SK-N-SH treated with all-trans-retinoic acid at 6 μM for 48 hours (cell line): ENCODE data around the gene ULK4.

Source experiments
- ATAC-seq: fragments of 200-7000 bp; cut with Tn5 transposase; 3 replicates; pipeline ENCODE4 v1.9.1; 2020; ENCODE audit warnings: mild to moderate bottlenecking, moderate library complexity
- ARNTL ChIP-seq: fragments of 450-650 bp; formaldehyde crosslinking; IDR thresholded peaks from 2 replicates; pipeline ENCODE4 v1.5.0; 2020; ENCODE audit warnings: low read depth, mild to moderate bottlenecking, moderate library complexity, borderline replicate concordance
- BACH2 ChIP-seq: fragments of 250-450 bp; sonication (Bioruptor Pico); IDR thresholded peaks from 2 replicates; pipeline ENCODE4 v1.9.0; 2021; ENCODE audit warnings: mild to moderate bottlenecking, borderline replicate concordance
- CSDC2 ChIP-seq: fragments of 250-450 bp; sonication (Bioruptor Pico); IDR thresholded peaks from 2 replicates; pipeline ENCODE4 v1.5.0; 2020; ENCODE audit warnings: mild to moderate bottlenecking, moderate library complexity
- ESRRG ChIP-seq: fragments of 250-450 bp; sonication (Bioruptor Pico); IDR thresholded peaks from 2 replicates; pipeline ENCODE4 v1.6.1; 2021; ENCODE audit warnings: mild to moderate bottlenecking
- GLIS3 ChIP-seq: fragments of 250-450 bp; sonication (Bioruptor Pico); IDR thresholded peaks from 2 replicates; pipeline ENCODE4 v1.5.0; 2020; ENCODE audit warnings: mild to moderate bottlenecking, moderate library complexity
- ISL1 ChIP-seq: fragments of 250-450 bp; sonication (Bioruptor Pico); IDR thresholded peaks from 2 replicates; pipeline ENCODE4 v2.1.2; 2022; ENCODE audit warnings: mild to moderate bottlenecking, moderate library complexity
- OSR1 ChIP-seq: fragments of 250-450 bp; sonication (Bioruptor Pico); IDR thresholded peaks from 2 replicates; pipeline ENCODE4 v1.8.0; 2022; ENCODE audit warnings: moderate library complexity, mild to moderate bottlenecking, inconsistent platforms
- PPARA ChIP-seq: fragments of 250-450 bp; sonication (Bioruptor Pico); IDR thresholded peaks from 2 replicates; pipeline ENCODE4 v1.5.0; 2020; ENCODE audit warnings: mild to moderate bottlenecking, borderline replicate concordance
- RARB ChIP-seq: fragments of 250-450 bp; sonication (Bioruptor Pico); IDR thresholded peaks from 2 replicates; pipeline ENCODE4 v1.8.0; 2021; ENCODE audit warnings: mild to moderate bottlenecking, moderate library complexity
- SNAI2 ChIP-seq: fragments of 250-450 bp; sonication (Bioruptor Pico); IDR thresholded peaks from 2 replicates; pipeline ENCODE4 v1.5.0; 2020; ENCODE audit warnings: mild to moderate bottlenecking, moderate library complexity
- TCF4 ChIP-seq: fragments of 250-450 bp; sonication (Bioruptor Pico); IDR thresholded peaks from 2 replicates; pipeline ENCODE4 v1.8.0; 2021; ENCODE audit warnings: mild to moderate bottlenecking, moderate library complexity, borderline replicate concordance
- TOX ChIP-seq: fragments of 250-450 bp; sonication (Bioruptor Pico); IDR thresholded peaks from 2 replicates; pipeline ENCODE4 v1.8.0; 2021; ENCODE audit warnings: mild to moderate bottlenecking, moderate library complexity, borderline replicate concordance
- ZC3H10 ChIP-seq: fragments of 250-450 bp; sonication (Bioruptor Pico); IDR thresholded peaks from 2 replicates; pipeline ENCODE4 v1.5.1; 2021; ENCODE audit warnings: mild to moderate bottlenecking, moderate library complexity
- ZFP3 ChIP-seq: fragments of 250-450 bp; sonication (Bioruptor Pico); IDR thresholded peaks from 2 replicates; pipeline ENCODE4 v1.5.0; 2020; ENCODE audit warnings: mild to moderate bottlenecking, moderate library complexity
- ZFP30 ChIP-seq: fragments of 450-650 bp; formaldehyde crosslinking; IDR thresholded peaks from 2 replicates; pipeline ENCODE4 v1.5.0; 2022; ENCODE audit warnings: mild to moderate bottlenecking, moderate library complexity
- ZNF565 ChIP-seq: fragments of 450-650 bp; formaldehyde crosslinking; conservative IDR thresholded peaks from 2 replicates; pipeline ENCODE4 v1.5.0; 2020; ENCODE audit warnings: low read depth, mild to moderate bottlenecking, moderate library complexity
- ZNF70 ChIP-seq: fragments of 450-650 bp; formaldehyde crosslinking; IDR thresholded peaks from 2 replicates; pipeline ENCODE4 v1.5.0; 2020; ENCODE audit warnings: mild to moderate bottlenecking, moderate library complexity
- TF ChIP-seq, protein P1 (sequence below): fragments of 250-450 bp; sonication (Bioruptor Pico); IDR thresholded peaks from 2 replicates; pipeline ENCODE4 v1.5.1; 2021; ENCODE audit warnings: mild to moderate bottlenecking, moderate library complexity
- TF ChIP-seq, protein P2 (sequence below): fragments of 250-450 bp; sonication (Bioruptor Pico); IDR thresholded peaks from 2 replicates; pipeline ENCODE4 v1.8.0; 2020; ENCODE audit warnings: mild to moderate bottlenecking, moderate library complexity, borderline replicate concordance
- TF ChIP-seq, protein P3 (sequence below): fragments of 250-450 bp; sonication (Bioruptor Pico); IDR thresholded peaks from 2 replicates; pipeline ENCODE4 v1.8.0; 2021; ENCODE audit warnings: low read depth, mild to moderate bottlenecking, moderate library complexity, borderline replicate concordance
- TF ChIP-seq, protein P4 (sequence below): fragments of 250-450 bp; sonication (Bioruptor Pico); IDR thresholded peaks from 2 replicates; pipeline ENCODE4 v1.5.0; 2020; ENCODE audit warnings: mild to moderate bottlenecking, moderate library complexity

The ULK4 gene

DNA sequence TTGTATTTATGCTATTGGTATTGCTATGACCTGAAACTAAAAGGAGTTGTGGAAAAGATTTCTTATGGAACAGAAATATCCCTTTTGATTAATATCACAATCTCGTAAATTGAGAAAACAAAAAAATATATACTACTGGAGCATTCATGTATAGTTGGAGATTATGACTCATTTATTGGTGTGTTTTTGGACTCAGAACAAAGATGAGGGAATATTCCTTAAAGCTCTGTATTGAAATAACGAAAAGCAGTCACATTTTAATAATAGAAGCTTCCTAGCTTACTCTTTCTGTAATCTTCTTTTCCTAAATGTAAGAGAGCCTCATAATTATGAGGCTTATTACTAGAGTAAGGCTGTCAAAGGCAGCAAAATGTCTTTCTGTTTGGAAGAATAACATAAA, 748.3 kb downstream of the ULK4 start:
- no peak for ATAC-seq
- TF ChIP-seq, protein P1, sequence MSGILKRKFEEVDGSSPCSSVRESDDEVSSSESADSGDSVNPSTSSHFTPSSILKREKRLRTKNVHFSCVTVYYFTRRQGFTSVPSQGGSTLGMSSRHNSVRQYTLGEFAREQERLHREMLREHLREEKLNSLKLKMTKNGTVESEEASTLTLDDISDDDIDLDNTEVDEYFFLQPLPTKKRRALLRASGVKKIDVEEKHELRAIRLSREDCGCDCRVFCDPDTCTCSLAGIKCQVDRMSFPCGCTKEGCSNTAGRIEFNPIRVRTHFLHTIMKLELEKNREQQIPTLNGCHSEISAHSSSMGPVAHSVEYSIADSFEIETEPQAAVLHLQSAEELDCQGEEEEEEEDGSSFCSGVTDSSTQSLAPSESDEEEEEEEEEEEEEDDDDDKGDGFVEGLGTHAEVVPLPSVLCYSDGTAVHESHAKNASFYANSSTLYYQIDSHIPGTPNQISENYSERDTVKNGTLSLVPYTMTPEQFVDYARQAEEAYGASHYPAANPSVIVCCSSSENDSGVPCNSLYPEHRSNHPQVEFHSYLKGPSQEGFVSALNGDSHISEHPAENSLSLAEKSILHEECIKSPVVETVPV (CRISPR knock-in tag): no peak
- no peak for TF ChIP-seq ZNF70
- TF ChIP-seq, protein P2, sequence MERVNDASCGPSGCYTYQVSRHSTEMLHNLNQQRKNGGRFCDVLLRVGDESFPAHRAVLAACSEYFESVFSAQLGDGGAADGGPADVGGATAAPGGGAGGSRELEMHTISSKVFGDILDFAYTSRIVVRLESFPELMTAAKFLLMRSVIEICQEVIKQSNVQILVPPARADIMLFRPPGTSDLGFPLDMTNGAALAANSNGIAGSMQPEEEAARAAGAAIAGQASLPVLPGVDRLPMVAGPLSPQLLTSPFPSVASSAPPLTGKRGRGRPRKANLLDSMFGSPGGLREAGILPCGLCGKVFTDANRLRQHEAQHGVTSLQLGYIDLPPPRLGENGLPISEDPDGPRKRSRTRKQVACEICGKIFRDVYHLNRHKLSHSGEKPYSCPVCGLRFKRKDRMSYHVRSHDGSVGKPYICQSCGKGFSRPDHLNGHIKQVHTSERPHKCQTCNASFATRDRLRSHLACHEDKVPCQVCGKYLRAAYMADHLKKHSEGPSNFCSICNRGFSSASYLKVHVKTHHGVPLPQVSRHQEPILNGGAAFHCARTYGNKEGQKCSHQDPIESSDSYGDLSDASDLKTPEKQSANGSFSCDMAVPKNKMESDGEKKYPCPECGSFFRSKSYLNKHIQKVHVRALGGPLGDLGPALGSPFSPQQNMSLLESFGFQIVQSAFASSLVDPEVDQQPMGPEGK: no peak
- TF ChIP-seq ZC3H10: no peak
- no peak for TF ChIP-seq GLIS3 (CRISPR knock-in tag)
- TF ChIP-seq ZFP3 (CRISPR knock-in tag): no peak
- no peak for TF ChIP-seq TOX (CRISPR knock-in tag)
- no peak for TF ChIP-seq ZFP30 (CRISPR knock-in tag)
- no peak for TF ChIP-seq CSDC2 (CRISPR knock-in tag)
- TF ChIP-seq ISL1 (CRISPR knock-in tag): no peak
- TF ChIP-seq PPARA: no peak
- TF ChIP-seq ZNF565 (CRISPR knock-in tag): no peak
- TF ChIP-seq, protein P3, sequence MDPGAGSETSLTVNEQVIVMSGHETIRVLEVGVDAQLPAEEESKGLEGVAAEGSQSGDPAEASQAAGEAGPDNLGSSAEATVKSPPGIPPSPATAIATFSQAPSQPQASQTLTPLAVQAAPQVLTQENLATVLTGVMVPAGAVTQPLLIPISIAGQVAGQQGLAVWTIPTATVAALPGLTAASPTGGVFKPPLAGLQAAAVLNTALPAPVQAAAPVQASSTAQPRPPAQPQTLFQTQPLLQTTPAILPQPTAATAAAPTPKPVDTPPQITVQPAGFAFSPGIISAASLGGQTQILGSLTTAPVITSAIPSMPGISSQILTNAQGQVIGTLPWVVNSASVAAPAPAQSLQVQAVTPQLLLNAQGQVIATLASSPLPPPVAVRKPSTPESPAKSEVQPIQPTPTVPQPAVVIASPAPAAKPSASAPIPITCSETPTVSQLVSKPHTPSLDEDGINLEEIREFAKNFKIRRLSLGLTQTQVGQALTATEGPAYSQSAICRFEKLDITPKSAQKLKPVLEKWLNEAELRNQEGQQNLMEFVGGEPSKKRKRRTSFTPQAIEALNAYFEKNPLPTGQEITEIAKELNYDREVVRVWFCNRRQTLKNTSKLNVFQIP (CRISPR knock-in tag): no peak
- TF ChIP-seq ESRRG: no peak
- no peak for TF ChIP-seq OSR1
- TF ChIP-seq RARB: no peak
- no peak for TF ChIP-seq ARNTL (CRISPR knock-in tag)
- TF ChIP-seq BACH2 (CRISPR knock-in tag): no peak
- TF ChIP-seq, all 23 proteins: peak for 0

DNA sequence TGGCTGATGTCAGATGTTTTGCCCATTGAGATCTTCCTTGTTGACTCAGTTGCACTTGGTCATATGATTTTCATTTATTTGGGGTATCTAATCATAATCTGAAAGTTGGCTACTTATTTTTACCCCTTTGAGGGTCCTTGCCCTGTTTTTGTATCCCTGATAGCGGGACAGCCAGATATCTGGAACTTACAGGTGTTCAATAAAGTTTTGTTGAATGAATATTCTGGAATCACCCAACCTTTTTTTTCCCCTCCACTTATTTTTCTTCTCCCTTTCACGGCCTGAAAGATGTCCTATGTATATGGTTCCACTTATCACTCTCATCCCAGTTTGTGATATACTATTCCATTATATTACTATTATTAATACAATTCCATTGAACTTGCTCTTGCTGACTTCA, 749.8 kb downstream of the ULK4 start:
- no peak for TF ChIP-seq ZC3H10
- no peak for TF ChIP-seq ISL1 (CRISPR knock-in tag)
- no peak for TF ChIP-seq SNAI2 (CRISPR knock-in tag)
- TF ChIP-seq ESRRG: no peak
- TF ChIP-seq TCF4: no peak
- TF ChIP-seq GLIS3 (CRISPR knock-in tag): no peak
- TF ChIP-seq RARB: no peak
- TF ChIP-seq ZFP30 (CRISPR knock-in tag): no peak
- TF ChIP-seq ZNF565 (CRISPR knock-in tag): no peak
- TF ChIP-seq, protein P4, sequence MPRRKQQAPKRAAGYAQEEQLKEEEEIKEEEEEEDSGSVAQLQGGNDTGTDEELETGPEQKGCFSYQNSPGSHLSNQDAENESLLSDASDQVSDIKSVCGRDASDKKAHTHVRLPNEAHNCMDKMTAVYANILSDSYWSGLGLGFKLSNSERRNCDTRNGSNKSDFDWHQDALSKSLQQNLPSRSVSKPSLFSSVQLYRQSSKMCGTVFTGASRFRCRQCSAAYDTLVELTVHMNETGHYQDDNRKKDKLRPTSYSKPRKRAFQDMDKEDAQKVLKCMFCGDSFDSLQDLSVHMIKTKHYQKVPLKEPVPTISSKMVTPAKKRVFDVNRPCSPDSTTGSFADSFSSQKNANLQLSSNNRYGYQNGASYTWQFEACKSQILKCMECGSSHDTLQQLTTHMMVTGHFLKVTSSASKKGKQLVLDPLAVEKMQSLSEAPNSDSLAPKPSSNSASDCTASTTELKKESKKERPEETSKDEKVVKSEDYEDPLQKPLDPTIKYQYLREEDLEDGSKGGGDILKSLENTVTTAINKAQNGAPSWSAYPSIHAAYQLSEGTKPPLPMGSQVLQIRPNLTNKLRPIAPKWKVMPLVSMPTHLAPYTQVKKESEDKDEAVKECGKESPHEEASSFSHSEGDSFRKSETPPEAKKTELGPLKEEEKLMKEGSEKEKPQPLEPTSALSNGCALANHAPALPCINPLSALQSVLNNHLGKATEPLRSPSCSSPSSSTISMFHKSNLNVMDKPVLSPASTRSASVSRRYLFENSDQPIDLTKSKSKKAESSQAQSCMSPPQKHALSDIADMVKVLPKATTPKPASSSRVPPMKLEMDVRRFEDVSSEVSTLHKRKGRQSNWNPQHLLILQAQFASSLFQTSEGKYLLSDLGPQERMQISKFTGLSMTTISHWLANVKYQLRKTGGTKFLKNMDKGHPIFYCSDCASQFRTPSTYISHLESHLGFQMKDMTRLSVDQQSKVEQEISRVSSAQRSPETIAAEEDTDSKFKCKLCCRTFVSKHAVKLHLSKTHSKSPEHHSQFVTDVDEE (CRISPR knock-in tag): no peak
- no peak for TF ChIP-seq ZFP3 (CRISPR knock-in tag)
- TF ChIP-seq, all 23 proteins: peak for 0
- no peak for ATAC-seq

DNA sequence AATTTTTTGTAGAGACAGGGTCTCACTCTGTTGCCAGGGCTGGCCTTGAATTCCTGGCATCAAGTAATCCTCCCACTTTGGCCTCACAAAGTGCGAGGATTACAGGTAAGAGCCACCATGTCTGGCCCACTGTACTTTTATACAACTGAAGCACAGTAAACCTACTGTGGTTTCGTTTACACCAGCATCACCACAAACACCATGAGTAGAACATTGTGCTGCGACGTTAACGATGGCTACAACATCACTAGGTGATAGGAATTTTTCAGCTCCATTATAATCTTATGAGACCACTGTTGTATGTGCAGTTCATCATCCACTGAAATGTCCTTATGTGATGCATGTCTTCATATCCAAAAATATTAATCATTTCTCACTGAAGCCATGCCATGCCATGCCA, 750.9 kb downstream of the ULK4 start:
- no peak for TF ChIP-seq OSR1
- no peak for TF ChIP-seq ISL1 (CRISPR knock-in tag)
- no peak for TF ChIP-seq ZNF70
- no peak for TF ChIP-seq TCF4
- TF ChIP-seq GLIS3 (CRISPR knock-in tag): no peak
- TF ChIP-seq, protein P1 (CRISPR knock-in tag): no peak
- TF ChIP-seq ZNF565 (CRISPR knock-in tag): no peak
- no peak for TF ChIP-seq ZFP3 (CRISPR knock-in tag)
- TF ChIP-seq ARNTL (CRISPR knock-in tag): no peak
- TF ChIP-seq ZC3H10: no peak
- ATAC-seq: no peak
